NCI-H446 treated with DMSO at 0.1 percent for 48 hours (cell line): ENCODE results near the gene PAX5.
A peak's percentile ranks its signal among the peaks of the same experiment; 100 is the strongest.
"Not testable (repeated sequence)": the region's sequence is repeated elsewhere in the genome, so short reads cannot be mapped to it uniquely, and the experiment has no call there.

Experiments
- DNase-seq: peaks from one replicate; lab custom pipeline; 2025; lab: John Stamatoyannopoulos, UW

PAX5 gene

GRCh38 chr9:37033682-37034304 lies at the start of gene PAX5:
Gene PAX5 (minus strand): TSS chr9:37034268. CDS start chr9:37034031, 237 bp downstream.
- DNase-seq: no peak

- no peak for DNase-seq
These were observed 49.6 kb upstream of the PAX5 start for GRCh38 chr9:37083654-37084053.

- no peak for DNase-seq
These were observed 48.2 kb upstream of the PAX5 start for GRCh38 chr9:37082214-37082765.

GRCh38 chr9:37081507-37081906 lies 47.4 kb upstream of the PAX5 start:
- DNase-seq: not testable (repeated sequence)

- not testable (repeated sequence) for DNase-seq
These were observed 46.1 kb upstream of the PAX5 start for GRCh38 chr9:37080165-37080628.

- DNase-seq: peak; percentile 94
These were observed 45.5 kb upstream of the PAX5 start for GRCh38 chr9:37079370-37080164.

- DNase-seq: not testable (repeated sequence)
These were observed 40.7 kb upstream of the PAX5 start for GRCh38 chr9:37074790-37075189.

GRCh38 chr9:37066139-37066725 lies 32.2 kb upstream of the PAX5 start:
- no peak for DNase-seq

- no peak for DNase-seq
These were observed 28.3 kb upstream of the PAX5 start for GRCh38 chr9:37062336-37062735.

GRCh38 chr9:37061768-37062167 lies 27.7 kb upstream of the PAX5 start:
- no peak for DNase-seq

GRCh38 chr9:37060833-37061232 lies 26.8 kb upstream of the PAX5 start:
- no peak for DNase-seq

GRCh38 chr9:37056046-37056920 lies 22.2 kb upstream of the PAX5 start:
- no peak for DNase-seq

GRCh38 chr9:37054363-37054720 lies 20.3 kb upstream of the PAX5 start:
- not testable (repeated sequence) for DNase-seq

GRCh38 chr9:37053684-37054362 lies 19.8 kb upstream of the PAX5 start:
- no peak for DNase-seq

- DNase-seq: no peak
These were observed 12.6 kb upstream of the PAX5 start for GRCh38 chr9:37046683-37047082.

GRCh38 chr9:37042421-37042820 lies 8.4 kb upstream of the PAX5 start:
- DNase-seq: no peak

- DNase-seq: no peak
These were observed 6.5 kb upstream of the PAX5 start for GRCh38 chr9:37040508-37041127.

- DNase-seq: no peak
These were observed 4.9 kb upstream of the PAX5 start for GRCh38 chr9:37038943-37039464.

- no peak for DNase-seq
These were observed 4.4 kb upstream of the PAX5 start for GRCh38 chr9:37038302-37038942.
